ENCODE measurements around the gene RAPGEF1.

Gene RAPGEF1

GRCh38 chr9:131703697-131704096 lies 36.2 kb downstream of the RAPGEF1 start:
- Histone ChIP-seq H3K79me2 (ENCODE audit: insufficient read depth, low read length) (peaks cover 95% of the 10 kb centered on the region), H3K4me2 (ENCODE audit: low read depth, low read length, poor library complexity, severe bottlenecking) (no peak overlapping the region), H3F3A (ENCODE audit: insufficient read depth) (no peaks in the 10 kb centered on the region), H3K36me3 (ENCODE audit: low read length) (no peaks in the 10 kb centered on the region), H2AFZ (ENCODE audit: low read depth, low read length, severe bottlenecking) (no peak overlapping the region), H4K20me1 (ENCODE audit: low read depth, low read length) (0 out of 2 replicates have a peak, but pooled peaks cover 12% of the 10 kb centered on the region), H3K9me3 (ENCODE audit: insufficient read depth, low read length) (no peaks in the 10 kb centered on the region), H3K9me2 (replicated peaks; ENCODE audit: insufficient read depth, low read length) (no peaks in the 10 kb centered on the region), H3K4me3 (ENCODE audit: insufficient read depth, low read length, poor library complexity, severe bottlenecking) (no peak overlapping the region), H3K27ac (ENCODE audit: low read depth, low read length) (no peak overlapping the region), H3K27me3 (ENCODE audit: low read length) (no peaks in the 10 kb centered on the region), H3K9ac (ENCODE audit: low read length) (no peak overlapping the region)
- TF ChIP-seq CTCF (IDR thresholded peaks at IDR 0.05; ENCODE audit: insufficient read depth, low read length, poor library complexity, severe bottlenecking) = no peak

DNA sequence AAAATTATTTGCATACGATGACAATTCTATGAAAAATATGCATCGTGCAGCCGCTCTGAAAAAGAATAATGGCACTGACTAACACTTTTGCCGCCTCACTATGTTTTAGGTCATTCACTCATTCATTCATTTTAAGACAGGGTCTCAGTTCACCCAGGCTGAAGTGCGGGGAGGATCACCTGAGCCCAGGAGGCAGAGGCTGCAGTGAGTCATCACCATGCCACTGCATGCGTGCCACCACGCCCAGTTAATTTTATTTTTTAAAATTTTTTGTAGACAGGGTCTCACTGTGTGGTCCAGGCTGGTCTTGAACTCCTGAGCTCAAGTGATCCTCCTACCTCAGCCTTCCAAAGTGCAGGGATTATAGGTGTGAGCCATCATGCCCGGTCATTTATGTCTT lies 37.0 kb downstream of the RAPGEF1 start:
- H3K4me3 ChIP-seq (ENCODE audit: insufficient read depth, low read length, poor library complexity, severe bottlenecking) = no peak overlapping the region
- H3K9ac ChIP-seq (ENCODE audit: low read length) = no peak overlapping the region
- no peak overlapping the region for H2AFZ ChIP-seq (ENCODE audit: low read depth, low read length, severe bottlenecking)
- 0 out of 2 replicates have a peak, but pooled peaks cover 12% of the 10 kb centered on the region for H4K20me1 ChIP-seq (ENCODE audit: low read depth, low read length)
- no peaks in the 10 kb centered on the region for H3K36me3 ChIP-seq (ENCODE audit: low read length)
- no peak overlapping the region for H3K27ac ChIP-seq (ENCODE audit: low read depth, low read length)
- no peaks in the 10 kb centered on the region for H3K27me3 ChIP-seq (ENCODE audit: low read length)
- no peak for TF ChIP-seq EZH2phosphoT487 (conservative IDR thresholded peaks at IDR 0.05; ENCODE audit: low read length)
- no peak for TF ChIP-seq CTCF (IDR thresholded peaks at IDR 0.05; ENCODE audit: insufficient read depth, low read length, poor library complexity, severe bottlenecking)
- no peak overlapping the region for H3K4me2 ChIP-seq (ENCODE audit: low read depth, low read length, poor library complexity, severe bottlenecking)
- H3K79me2 ChIP-seq (ENCODE audit: insufficient read depth, low read length) = peaks cover 95% of the 10 kb centered on the region
- H3K9me2 ChIP-seq (replicated peaks; ENCODE audit: insufficient read depth, low read length) = no peaks in the 10 kb centered on the region
- no peaks in the 10 kb centered on the region for H3F3A ChIP-seq (ENCODE audit: insufficient read depth)
- no peaks in the 10 kb centered on the region for H3K9me3 ChIP-seq (ENCODE audit: insufficient read depth, low read length)

- Histone ChIP-seq H3F3A (ENCODE audit: insufficient read depth) (no peaks in the 10 kb centered on the region), H3K9ac (ENCODE audit: low read length) (no peak overlapping the region), H3K4me3 (ENCODE audit: insufficient read depth, low read length, poor library complexity, severe bottlenecking) (no peak overlapping the region), H3K79me2 (ENCODE audit: insufficient read depth, low read length) (peaks cover 93% of the 10 kb centered on the region), H3K27ac (ENCODE audit: low read depth, low read length) (no peak overlapping the region), H3K4me2 (ENCODE audit: low read depth, low read length, poor library complexity, severe bottlenecking) (no peak overlapping the region), H3K36me3 (ENCODE audit: low read length) (no peaks in the 10 kb centered on the region), H3K9me2 (replicated peaks; ENCODE audit: insufficient read depth, low read length) (no peaks in the 10 kb centered on the region), H2AFZ (ENCODE audit: low read depth, low read length, severe bottlenecking) (no peak overlapping the region), H3K9me3 (ENCODE audit: insufficient read depth, low read length) (no peaks in the 10 kb centered on the region), H4K20me1 (ENCODE audit: low read depth, low read length) (0 out of 2 replicates have a peak, but pooled peaks cover 12% of the 10 kb centered on the region), H3K27me3 (ENCODE audit: low read length) (no peaks in the 10 kb centered on the region)
- TF ChIP-seq EZH2phosphoT487 (conservative IDR thresholded peaks at IDR 0.05; ENCODE audit: low read length) (no peak), CTCF (IDR thresholded peaks at IDR 0.05; ENCODE audit: insufficient read depth, low read length, poor library complexity, severe bottlenecking) (no peak)
Observed at GRCh38 chr9:131701789-131702337, 38.0 kb downstream of the RAPGEF1 start.

Data from SU-DHL-6 (cell line).